OCI-LY7 (cell line): ENCODE data around the gene APBB2.

Experiments used
- EZH2phosphoT487 ChIP-seq: fragments of 200-600 bp; sonication (generic); IDR thresholded peaks from 2 replicates; pipeline ENCODE4 v1.6.1; 2018; ENCODE audit warnings: low read depth, borderline replicate concordance, mild to moderate bottlenecking, mixed run types, antibody characterized with exemption, low read length, moderate library complexity, mixed read lengths
- TF ChIP-seq, protein P1 (sequence below): fragments of 200-600 bp; sonication (generic); conservative IDR thresholded peaks from 2 replicates; pipeline ENCODE4 v1.5.1; 2014; ENCODE audit warnings: mild to moderate bottlenecking, antibody characterized with exemption, low read length, moderate library complexity, mixed read lengths

- TF ChIP-seq, protein P1, sequence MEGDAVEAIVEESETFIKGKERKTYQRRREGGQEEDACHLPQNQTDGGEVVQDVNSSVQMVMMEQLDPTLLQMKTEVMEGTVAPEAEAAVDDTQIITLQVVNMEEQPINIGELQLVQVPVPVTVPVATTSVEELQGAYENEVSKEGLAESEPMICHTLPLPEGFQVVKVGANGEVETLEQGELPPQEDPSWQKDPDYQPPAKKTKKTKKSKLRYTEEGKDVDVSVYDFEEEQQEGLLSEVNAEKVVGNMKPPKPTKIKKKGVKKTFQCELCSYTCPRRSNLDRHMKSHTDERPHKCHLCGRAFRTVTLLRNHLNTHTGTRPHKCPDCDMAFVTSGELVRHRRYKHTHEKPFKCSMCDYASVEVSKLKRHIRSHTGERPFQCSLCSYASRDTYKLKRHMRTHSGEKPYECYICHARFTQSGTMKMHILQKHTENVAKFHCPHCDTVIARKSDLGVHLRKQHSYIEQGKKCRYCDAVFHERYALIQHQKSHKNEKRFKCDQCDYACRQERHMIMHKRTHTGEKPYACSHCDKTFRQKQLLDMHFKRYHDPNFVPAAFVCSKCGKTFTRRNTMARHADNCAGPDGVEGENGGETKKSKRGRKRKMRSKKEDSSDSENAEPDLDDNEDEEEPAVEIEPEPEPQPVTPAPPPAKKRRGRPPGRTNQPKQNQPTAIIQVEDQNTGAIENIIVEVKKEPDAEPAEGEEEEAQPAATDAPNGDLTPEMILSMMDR: no peak
- TF ChIP-seq EZH2phosphoT487: no peak
Measured at GRCh38 chr4:41038304-41038703, 176.0 kb downstream of the APBB2 start.
